ENCODE measurements around the gene DHODH.
A peak's percentile ranks its signal among the peaks of the same experiment; 100 is the strongest.

DHODH gene

GRCh38 chr16:72008424-72009216 is at the start of gene DHODH (continued):
- no peak for TF ChIP-seq ZBTB49 (tag by site-specific recombination; IDR thresholded peaks at IDR 0.05; ENCODE audit: low read depth)
- no peak for TF ChIP-seq ZNF16 (tag by site-specific recombination; IDR thresholded peaks at IDR 0.05; ENCODE audit: low read depth)
- no peak for TF ChIP-seq ZNF221 (tag by site-specific recombination; IDR thresholded peaks at IDR 0.05; ENCODE audit: borderline replicate concordance)
- peak; percentile 51; the same call in 1 of the 2 replicates for TF ChIP-seq ZFP69B (tag by site-specific recombination; IDR thresholded peaks at IDR 0.05)
- TF ChIP-seq YY1 (tag by site-specific recombination; IDR thresholded peaks at IDR 0.05), result peak; percentile 57; the same call in 1 of the 2 replicates
- TF ChIP-seq PRDM6 (tag by site-specific recombination; IDR thresholded peaks at IDR 0.05), result no peak
- TF ChIP-seq ZNF626 (tag by site-specific recombination; IDR thresholded peaks at IDR 0.05), result no peak
- no peak for TF ChIP-seq ZNF558 (tag by site-specific recombination; IDR thresholded peaks at IDR 0.05)
- TF ChIP-seq ZBTB1 (tag by site-specific recombination; IDR thresholded peaks at IDR 0.05), result no peak
- no peak for TF ChIP-seq ZNF148 (tag by site-specific recombination; IDR thresholded peaks at IDR 0.05; ENCODE audit: borderline replicate concordance)
- no peak for TF ChIP-seq ZNF785 (tag by site-specific recombination; IDR thresholded peaks at IDR 0.05)
- no peak for TF ChIP-seq INSM2 (tag by site-specific recombination; IDR thresholded peaks at IDR 0.05)
- TF ChIP-seq ZNF791 (tag by site-specific recombination; IDR thresholded peaks at IDR 0.05), result no peak
- no peak for TF ChIP-seq ZNF843 (tag by site-specific recombination; IDR thresholded peaks at IDR 0.05)
- no peak for TF ChIP-seq ZNF571 (tag by site-specific recombination; IDR thresholded peaks at IDR 0.05)
- peak; percentile 87 for TF ChIP-seq ZNF335 (tag by site-specific recombination; conservative IDR thresholded peaks at IDR 0.05)
- peak; percentile 74 for TF ChIP-seq YY2 (tag by site-specific recombination; IDR thresholded peaks at IDR 0.05)
- no peak for TF ChIP-seq ZNF624 (tag by site-specific recombination; IDR thresholded peaks at IDR 0.05)
- TF ChIP-seq ZNF10 (tag by site-specific recombination; IDR thresholded peaks at IDR 0.05), result no peak
- TF ChIP-seq ZNF416 (tag by site-specific recombination; IDR thresholded peaks at IDR 0.05), result no peak
- TF ChIP-seq ZNF610 (tag by site-specific recombination; IDR thresholded peaks at IDR 0.05; ENCODE audit: borderline replicate concordance), result no peak
- TF ChIP-seq ZNF133 (tag by site-specific recombination; IDR thresholded peaks at IDR 0.05), result no peak
- TF ChIP-seq ZNF433 (tag by site-specific recombination; IDR thresholded peaks at IDR 0.05; ENCODE audit: low read depth), result no peak
- no peak for TF ChIP-seq KLF1 (tag by site-specific recombination; IDR thresholded peaks at IDR 0.05)
- TF ChIP-seq ZNF341 (tag by site-specific recombination; IDR thresholded peaks at IDR 0.05; ENCODE audit: low read depth), result peak; percentile 41; the same call in 1 of the 2 replicates
- TF ChIP-seq ZNF561 (tag by site-specific recombination; IDR thresholded peaks at IDR 0.05; ENCODE audit: borderline replicate concordance), result no peak; the same call in 1 of the 2 replicates
- peak; percentile 90 for TF ChIP-seq KLF16 (tag by site-specific recombination; IDR thresholded peaks at IDR 0.05)
- no peak for TF ChIP-seq ZNF544 (tag by site-specific recombination; IDR thresholded peaks at IDR 0.05)
- peak; percentile 36; the same call in 1 of the 2 replicates for TF ChIP-seq KLF10 (tag by site-specific recombination; IDR thresholded peaks at IDR 0.05)
- TF ChIP-seq ZNF37A (tag by site-specific recombination; IDR thresholded peaks at IDR 0.05), result no peak
- TF ChIP-seq ZBTB48 (tag by site-specific recombination; IDR thresholded peaks at IDR 0.05), result peak; percentile 79
- TF ChIP-seq ZBTB26 (tag by site-specific recombination; optimal IDR thresholded peaks at IDR 0.05), result peak; percentile 59
